H9 (cell line): ENCODE measurements around the gene KRTAP12-3. TPM values are rescaled to one million over a fixed set of nuclear protein-coding genes. Genes with fewer than 3 reads are reported as not detected.

Experiments
- DNase-seq: peaks from one replicate; pipeline ENCODE4 v3.0.0-alpha.2; 2017
- H2AFZ ChIP-seq: one replicate; pipeline ENCODE4 v1.6.1; 2013; ENCODE audit warnings: mild to moderate bottlenecking, low read length, control low read depth, moderate library complexity
- H2AK5ac ChIP-seq: 2 replicates; pipeline ENCODE4 v1.6.1; 2013; ENCODE audit warnings: low read length, control low read depth, mixed read lengths; ENCODE audit not compliant: insufficient read length
- H2BK120ac ChIP-seq: one replicate; pipeline ENCODE4 v1.6.1; 2013; ENCODE audit warnings: low read depth, mild to moderate bottlenecking, low read length, control low read depth, inconsistent platforms; ENCODE audit not compliant: poor library complexity, severe bottlenecking
- H2BK12ac ChIP-seq: 2 replicates; pipeline ENCODE4 v1.6.1; 2013; ENCODE audit warnings: low read length, control low read depth, mixed read lengths, low read depth; ENCODE audit not compliant: insufficient read length
- H2BK15ac ChIP-seq: 2 replicates; pipeline ENCODE4 v1.6.1; 2013; ENCODE audit warnings: low read depth, low read length, control low read depth
- H2BK20ac ChIP-seq: one replicate; pipeline ENCODE4 v1.6.1; 2013; ENCODE audit warnings: low read depth, mild to moderate bottlenecking, low read length, control low read depth, inconsistent platforms; ENCODE audit not compliant: poor library complexity, severe bottlenecking
- H2BK5ac ChIP-seq: 2 replicates; pipeline ENCODE4 v1.6.1; 2013; ENCODE audit warnings: low read length, control low read depth, mixed read lengths; ENCODE audit not compliant: insufficient read length
- H3K14ac ChIP-seq: 2 replicates; pipeline ENCODE4 v1.6.1; 2013; ENCODE audit warnings: low read length, control low read depth; ENCODE audit not compliant: insufficient read depth
- H3K18ac ChIP-seq: 2 replicates; pipeline ENCODE4 v1.6.1; 2013; ENCODE audit warnings: low read depth, mild to moderate bottlenecking, mixed read lengths, low read length, control low read depth; ENCODE audit not compliant: insufficient read length
- H3K23ac ChIP-seq: 2 replicates; pipeline ENCODE4 v1.6.1; 2013; ENCODE audit warnings: low read length, control low read depth, mixed read lengths, low read depth; ENCODE audit not compliant: insufficient read length
- H3K23me2 ChIP-seq: 2 replicates; pipeline ENCODE4 v1.6.1; 2013; ENCODE audit warnings: low read depth, mild to moderate bottlenecking, mixed read lengths, low read length, control low read depth; ENCODE audit not compliant: insufficient read length, poor library complexity, severe bottlenecking
- H3K27ac ChIP-seq: 2 replicates; pipeline ENCODE4 v1.5.1; 2013; ENCODE audit warnings: low read length, control low read depth, mixed read lengths, low read depth; ENCODE audit not compliant: insufficient read length
- H3K27me3 ChIP-seq: 2 replicates; pipeline ENCODE4 v1.6.1; 2013; ENCODE audit warnings: low read length, control low read depth, inconsistent platforms; ENCODE audit not compliant: insufficient read depth
- H3K4ac ChIP-seq: 2 replicates; pipeline ENCODE4 v1.6.1; 2013; ENCODE audit warnings: low read depth, mild to moderate bottlenecking, control low read depth, inconsistent platforms, low read length, moderate library complexity
- H3K4me1 ChIP-seq: 2 replicates; pipeline ENCODE4 v1.6.1; 2013; ENCODE audit warnings: low read length, control low read depth, inconsistent platforms; ENCODE audit not compliant: insufficient read depth
- H3K4me2 ChIP-seq: 2 replicates; pipeline ENCODE4 v1.6.1; 2013; ENCODE audit warnings: low read length, control low read depth, mixed read lengths; ENCODE audit not compliant: insufficient read length, insufficient read depth
- H3K56ac ChIP-seq: 2 replicates; pipeline ENCODE4 v1.6.1; 2013; ENCODE audit warnings: low read depth, mild to moderate bottlenecking, mixed read lengths, low read length, control low read depth; ENCODE audit not compliant: insufficient read length
- H3K79me1 ChIP-seq: 2 replicates; pipeline ENCODE4 v1.6.1; 2013; ENCODE audit warnings: low read depth, mild to moderate bottlenecking, moderate library complexity, low read length, control low read depth, inconsistent platforms; ENCODE audit not compliant: insufficient read depth, poor library complexity, severe bottlenecking
- H3K79me2 ChIP-seq: 2 replicates; pipeline ENCODE4 v1.6.1; 2013; ENCODE audit warnings: low read length, control low read depth, inconsistent platforms; ENCODE audit not compliant: insufficient read depth
- H3K9ac ChIP-seq: 2 replicates; pipeline ENCODE4 v1.6.1; 2013; ENCODE audit warnings: low read length, control low read depth, mixed read lengths; ENCODE audit not compliant: insufficient read length; ENCODE audit errors: extremely low read depth
- H3K9me3 ChIP-seq: one replicate; pipeline ENCODE4 v1.6.1; 2013; ENCODE audit warnings: low read depth, low read length, inconsistent platforms; ENCODE audit not compliant: control insufficient read depth
- H3T11ph ChIP-seq: one replicate; pipeline ENCODE4 v1.6.1; 2013; ENCODE audit warnings: mild to moderate bottlenecking, low read length, control low read depth, inconsistent platforms
- H4K20me1 ChIP-seq: one replicate; pipeline ENCODE4 v1.6.1; 2013; ENCODE audit not compliant: control insufficient read depth, insufficient read length, insufficient read depth
- H4K5ac ChIP-seq: 2 replicates; pipeline ENCODE4 v1.6.1; 2013; ENCODE audit warnings: low read depth, mild to moderate bottlenecking, mixed read lengths, low read length, control low read depth; ENCODE audit not compliant: insufficient read length
- H4K8ac ChIP-seq: replicated peaks from 2 replicates; pipeline ENCODE4 v1.6.1; 2013; ENCODE audit warnings: low read length, control low read depth, mixed read lengths, low read depth; ENCODE audit not compliant: insufficient read length
- H4K91ac ChIP-seq: 2 replicates; pipeline ENCODE4 v1.6.1; 2013; ENCODE audit warnings: low read depth, mild to moderate bottlenecking, moderate library complexity, mixed read lengths, low read length, control low read depth; ENCODE audit not compliant: insufficient read length
- H3K27ac Mint-ChIP-seq, 3 experiments: 2 replicates in 2 of 3; 3 replicates in 1 of 3; pipeline ENCODE4 v1.8.0; 2020 to 2021; ENCODE audit warnings: mixed read lengths in 3 of 3, mild to moderate bottlenecking in 1 of 3, moderate library complexity in 1 of 3
- H3K27me3 Mint-ChIP-seq: 2 replicates; pipeline ENCODE4 v1.8.0; 2021; ENCODE audit warnings: low read depth, mild to moderate bottlenecking, moderate library complexity, mixed read lengths
- H3K36me3 Mint-ChIP-seq, 3 experiments: 2 replicates in 2 of 3; 3 replicates in 1 of 3; pipeline ENCODE4 v1.8.0; 2020 to 2021; ENCODE audit warnings: low read depth in 3 of 3, mixed read lengths in 3 of 3; ENCODE audit not compliant: insufficient read depth in 1 of 3
- H3K4me1 Mint-ChIP-seq, 2 experiments: 2 replicates each; pipeline ENCODE4 v1.8.0; 2020; ENCODE audit warnings: mixed read lengths in 2 of 2
- H3K4me3 Mint-ChIP-seq, 2 experiments: 2 replicates in 1 of 2; 3 replicates in 1 of 2; pipeline ENCODE4 v1.8.0; 2020 to 2021; ENCODE audit warnings: mild to moderate bottlenecking in 2 of 2, mixed read lengths in 2 of 2, moderate library complexity in 1 of 2
- H3K9me3 Mint-ChIP-seq, 2 experiments: 2 replicates in 1 of 2; 3 replicates in 1 of 2; pipeline ENCODE4 v1.8.0; 2020; ENCODE audit warnings: mild to moderate bottlenecking in 2 of 2, mixed read lengths in 2 of 2, moderate library complexity in 1 of 2
- WGBS: extraction: QIAGEN DNeasy Blood & Tissue Kit; methylation state at CpG from one replicate; pipeline ENCODE4 v1.1.7; 2013; ENCODE audit warnings: missing lambda C conversion rate, low lambda C conversion rate, mixed read lengths; ENCODE audit not compliant: insufficient read length; ENCODE audit errors: extremely low coverage; 5-methylcytosine and 5-hydroxymethylcytosine counted together
- total RNA-seq: library from RNA; stranded (reverse); gene quantifications from 2 replicates; pipeline ENCODE4 v1.2.1, GENCODE V29; 2021
- TF ChIP-seq, protein P1 (sequence below): fragments of 200-600 bp; sonication (generic); conservative IDR thresholded peaks from 3 replicates; pipeline ENCODE4 v1.8.0; 2021; ENCODE audit warnings: antibody characterized with exemption, mild to moderate bottlenecking

Gene KRTAP12-3
- total RNA-seq, 1 experiment from 2014 or later = not detected

DNA sequence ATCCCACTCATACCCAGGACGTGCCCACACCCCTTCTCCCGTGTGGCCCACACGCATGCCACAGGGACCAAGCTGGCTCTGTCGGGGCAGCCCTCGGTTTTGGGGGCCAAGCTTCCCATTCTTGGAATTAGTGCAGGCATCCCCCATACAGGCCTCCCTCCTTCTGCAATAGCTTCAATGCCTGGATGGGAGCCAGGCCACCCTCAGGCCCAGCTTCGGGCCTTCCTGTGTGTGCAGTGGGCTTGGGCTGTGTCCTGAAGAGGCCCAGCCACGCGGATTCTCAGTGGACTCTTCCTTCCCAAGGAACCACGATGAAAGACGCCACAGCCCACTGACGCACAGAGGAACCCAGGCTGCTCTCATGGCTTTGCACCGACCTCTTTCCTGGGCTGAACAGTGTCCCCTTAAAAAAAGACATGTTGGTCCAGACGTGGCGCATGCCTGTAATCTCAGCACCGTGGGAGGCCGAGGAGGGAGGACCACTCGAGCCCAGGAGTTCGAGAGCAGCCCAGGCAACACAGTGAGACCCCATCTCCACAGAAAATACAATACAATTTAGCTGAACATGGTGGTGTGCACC, 8.1 kb upstream of the KRTAP12-3 start:
- H3K36me3 Mint-ChIP-seq = peaks cover 11 to 16% (median 11%) of the 10 kb centered on the region in 3 experiments
- H4K91ac ChIP-seq = no peak overlapping the region
- no peaks in the 10 kb centered on the region for H3K27me3 ChIP-seq
- no peak overlapping the region for H3K4me3 Mint-ChIP-seq
- TF ChIP-seq, protein P1, sequence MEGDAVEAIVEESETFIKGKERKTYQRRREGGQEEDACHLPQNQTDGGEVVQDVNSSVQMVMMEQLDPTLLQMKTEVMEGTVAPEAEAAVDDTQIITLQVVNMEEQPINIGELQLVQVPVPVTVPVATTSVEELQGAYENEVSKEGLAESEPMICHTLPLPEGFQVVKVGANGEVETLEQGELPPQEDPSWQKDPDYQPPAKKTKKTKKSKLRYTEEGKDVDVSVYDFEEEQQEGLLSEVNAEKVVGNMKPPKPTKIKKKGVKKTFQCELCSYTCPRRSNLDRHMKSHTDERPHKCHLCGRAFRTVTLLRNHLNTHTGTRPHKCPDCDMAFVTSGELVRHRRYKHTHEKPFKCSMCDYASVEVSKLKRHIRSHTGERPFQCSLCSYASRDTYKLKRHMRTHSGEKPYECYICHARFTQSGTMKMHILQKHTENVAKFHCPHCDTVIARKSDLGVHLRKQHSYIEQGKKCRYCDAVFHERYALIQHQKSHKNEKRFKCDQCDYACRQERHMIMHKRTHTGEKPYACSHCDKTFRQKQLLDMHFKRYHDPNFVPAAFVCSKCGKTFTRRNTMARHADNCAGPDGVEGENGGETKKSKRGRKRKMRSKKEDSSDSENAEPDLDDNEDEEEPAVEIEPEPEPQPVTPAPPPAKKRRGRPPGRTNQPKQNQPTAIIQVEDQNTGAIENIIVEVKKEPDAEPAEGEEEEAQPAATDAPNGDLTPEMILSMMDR = no peak
- H2BK15ac ChIP-seq = no peak overlapping the region
- no peak overlapping the region for H3K4me2 ChIP-seq
- H3K14ac ChIP-seq = no peak overlapping the region
- no peaks in the 10 kb centered on the region for H3K79me2 ChIP-seq
- peaks cover 15 to 19% of the 10 kb centered on the region in 2 experiments for H3K9me3 Mint-ChIP-seq
- H3K27ac ChIP-seq = no peak overlapping the region
- H3K4ac ChIP-seq = no peak overlapping the region
- no peak overlapping the region for H2BK20ac ChIP-seq
- H3K9me3 ChIP-seq = no peaks in the 10 kb centered on the region
- no peak overlapping the region for H3K23ac ChIP-seq
- no peak overlapping the region for H2BK12ac ChIP-seq
- no peaks in the 10 kb centered on the region for H3K4me1 ChIP-seq
- no peak overlapping the region for H4K5ac ChIP-seq
- H3K27me3 Mint-ChIP-seq = peaks cover 15% of the 10 kb centered on the region
- no peaks in the 10 kb centered on the region for H3K79me1 ChIP-seq
- H3K56ac ChIP-seq = no peak overlapping the region
- H3T11ph ChIP-seq = no peak overlapping the region
- H3K18ac ChIP-seq = no peak overlapping the region
- DNase-seq = no peak
- peaks cover 2% of the 10 kb centered on the region for H3K23me2 ChIP-seq
- no peaks in the 10 kb centered on the region for H4K20me1 ChIP-seq
- H3K4me1 Mint-ChIP-seq = peaks cover 14 to 20% of the 10 kb centered on the region in 2 experiments
- H2AK5ac ChIP-seq = no peak overlapping the region
- no CpG with 5 or more reads among the region's 18 CpGs for WGBS
- no peak overlapping the region for H4K8ac ChIP-seq
- no peak overlapping the region for H2AFZ ChIP-seq
- H2BK120ac ChIP-seq = no peak overlapping the region
- no peak overlapping the region for H3K9ac ChIP-seq
- H3K27ac Mint-ChIP-seq = no peak overlapping the region; a peak in 1 of 7 replicates
- no peak overlapping the region for H2BK5ac ChIP-seq
